Globus pallidus (tissue), 1 donor: ENCODE results near the gene TBX4.
"Not testable (repeated sequence)": the region's sequence is repeated elsewhere in the genome, so short reads cannot be mapped to it uniquely, and the experiment has no call there.

Experiments used
- DNase-seq: peaks from one replicate; pipeline ENCODE4 v3.0.0-alpha.2; 2015; ENCODE audit warnings: low spot score

TBX4 gene

DNA sequence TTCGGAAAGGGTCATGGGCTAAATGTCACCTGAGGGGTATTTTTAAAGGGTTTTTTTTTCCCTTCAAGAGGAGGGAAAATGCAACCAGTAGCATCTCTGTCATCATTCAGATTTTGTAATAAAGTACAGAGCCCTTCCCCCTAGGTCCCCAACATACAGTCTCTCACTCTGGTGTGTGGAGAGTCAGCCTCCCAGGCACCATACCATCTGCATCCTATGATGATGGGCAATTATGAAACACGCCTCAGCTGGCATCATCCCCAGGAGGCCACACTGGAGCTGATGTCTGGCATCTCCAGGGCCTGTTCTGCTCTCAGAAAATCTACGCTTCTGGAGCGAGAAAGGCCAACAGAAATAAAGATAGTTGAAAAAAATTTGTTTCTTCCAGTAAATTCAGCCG lies 32.0 kb downstream of the TBX4 start:
- DNase-seq: no peak

DNA sequence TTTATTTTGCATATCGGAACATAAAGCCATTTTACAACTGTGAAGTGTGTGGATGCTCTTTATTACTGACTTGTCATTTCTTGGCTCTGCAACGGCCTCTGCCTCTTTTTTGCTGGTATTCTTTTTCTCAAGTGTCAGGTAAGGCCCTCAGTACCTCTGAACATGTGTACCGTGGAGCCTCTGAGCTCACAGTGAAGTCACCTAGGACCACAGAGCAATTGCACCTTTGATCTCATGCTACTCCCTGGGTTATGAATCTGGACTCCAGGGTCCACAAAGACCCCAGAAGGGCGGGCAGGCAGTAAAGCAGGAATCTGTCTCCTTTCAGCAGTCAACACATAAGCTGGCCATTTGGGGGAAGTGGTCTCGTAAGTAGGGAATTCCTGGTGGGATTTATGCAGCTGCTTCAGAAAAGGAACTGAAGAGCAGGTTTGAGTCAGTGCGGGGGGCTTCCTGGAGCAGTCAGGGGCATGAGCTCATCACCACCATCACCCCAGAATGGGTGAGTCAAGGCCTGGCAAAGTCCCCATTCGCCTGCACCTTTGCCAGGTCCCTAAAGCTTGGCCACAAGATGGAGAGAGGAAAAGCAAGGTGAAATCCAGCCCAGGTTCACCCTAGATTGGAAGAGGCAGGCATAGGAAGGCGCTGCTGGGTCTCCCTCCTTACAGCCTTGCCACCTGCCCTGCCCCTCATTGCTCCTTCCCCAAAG lies 33.0 kb downstream of the TBX4 start:
- no peak for DNase-seq

DNA sequence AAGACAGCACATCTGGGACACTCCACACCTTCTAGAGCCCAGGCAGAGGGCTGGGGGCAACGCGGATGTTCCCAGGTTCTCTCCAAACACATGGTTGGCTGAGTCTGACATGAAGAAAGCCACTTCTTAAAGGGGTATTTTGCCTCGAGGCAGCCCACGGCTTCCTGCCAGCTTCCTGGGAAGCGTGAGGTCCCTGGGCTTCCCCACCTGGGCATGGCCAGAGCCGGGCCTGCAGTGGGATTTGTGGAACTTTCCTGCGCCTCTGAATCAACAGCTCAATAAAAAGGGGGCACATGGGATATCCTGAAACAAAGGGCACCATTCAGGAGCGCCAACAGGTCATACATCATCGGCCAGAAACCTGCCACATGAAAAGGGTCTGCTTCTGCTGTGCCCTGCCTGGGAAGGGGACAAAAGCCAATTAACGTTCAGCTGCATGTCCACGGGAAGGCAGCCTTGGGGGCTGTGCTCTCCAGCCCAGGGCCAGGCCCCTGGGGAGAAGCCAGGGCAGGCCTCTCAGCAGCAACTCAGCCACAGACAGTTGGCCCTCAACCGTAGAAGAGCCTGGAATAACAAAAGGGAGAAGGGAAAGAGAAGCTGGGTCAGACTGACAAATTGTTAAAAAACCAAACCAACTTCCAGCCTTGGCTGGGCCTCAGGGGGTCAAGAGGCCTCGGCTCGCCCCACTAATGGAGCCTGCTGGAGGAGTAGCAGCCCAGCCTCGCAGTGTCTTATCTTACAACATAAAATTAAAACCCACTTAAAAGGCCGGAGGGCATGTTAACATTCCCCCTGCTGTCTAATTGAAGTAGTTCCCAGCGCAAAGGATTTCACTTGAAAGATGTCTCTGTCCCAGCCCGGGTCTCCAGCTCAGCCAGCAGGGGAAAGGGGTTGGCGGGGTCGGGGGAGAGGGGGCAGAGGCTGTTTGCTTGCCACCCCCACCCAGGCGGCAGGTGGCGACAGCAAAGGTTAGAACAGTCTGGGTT lies 34.2 kb downstream of the TBX4 start:
- DNase-seq: no peak

DNA sequence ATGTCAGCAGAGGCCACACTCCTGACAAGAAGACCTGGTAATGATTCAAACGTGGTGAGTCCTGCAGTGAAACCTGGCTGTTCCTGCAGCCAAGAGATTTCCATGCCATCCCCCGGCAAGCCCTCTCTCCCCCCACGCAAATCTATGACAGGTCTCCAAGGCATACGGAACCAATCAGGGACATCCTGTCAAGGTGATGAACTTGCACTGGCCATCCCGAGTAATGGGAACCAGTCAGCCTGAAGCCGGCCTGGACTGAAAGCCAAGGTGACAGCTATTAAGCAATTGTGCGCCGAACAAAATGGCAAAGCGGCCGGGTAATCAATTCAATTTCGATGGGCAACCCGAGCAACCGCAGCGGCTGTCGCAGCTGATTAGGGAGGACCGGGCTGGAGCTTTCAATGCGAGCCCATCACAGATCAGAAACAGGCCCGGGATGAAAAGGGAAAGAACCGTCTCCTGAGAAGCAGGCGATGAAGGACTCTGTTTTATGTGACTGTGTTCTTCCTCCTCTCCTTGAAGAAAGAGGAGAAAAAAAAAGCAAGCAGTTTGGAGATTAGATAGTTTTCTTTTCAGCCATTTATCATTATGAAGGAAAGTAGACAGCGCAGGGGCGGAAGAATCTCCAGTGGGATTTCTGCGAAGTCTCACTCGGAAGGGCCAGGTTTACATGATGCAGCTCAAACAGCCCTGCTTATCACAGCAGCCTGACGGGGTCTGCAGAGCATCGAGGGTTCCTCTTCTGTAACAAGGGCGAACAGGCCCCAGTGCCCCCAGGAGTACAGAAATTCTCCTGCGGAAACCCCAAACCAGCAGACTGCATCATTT lies 35.2 kb downstream of the TBX4 start:
- no peak for DNase-seq

DNA sequence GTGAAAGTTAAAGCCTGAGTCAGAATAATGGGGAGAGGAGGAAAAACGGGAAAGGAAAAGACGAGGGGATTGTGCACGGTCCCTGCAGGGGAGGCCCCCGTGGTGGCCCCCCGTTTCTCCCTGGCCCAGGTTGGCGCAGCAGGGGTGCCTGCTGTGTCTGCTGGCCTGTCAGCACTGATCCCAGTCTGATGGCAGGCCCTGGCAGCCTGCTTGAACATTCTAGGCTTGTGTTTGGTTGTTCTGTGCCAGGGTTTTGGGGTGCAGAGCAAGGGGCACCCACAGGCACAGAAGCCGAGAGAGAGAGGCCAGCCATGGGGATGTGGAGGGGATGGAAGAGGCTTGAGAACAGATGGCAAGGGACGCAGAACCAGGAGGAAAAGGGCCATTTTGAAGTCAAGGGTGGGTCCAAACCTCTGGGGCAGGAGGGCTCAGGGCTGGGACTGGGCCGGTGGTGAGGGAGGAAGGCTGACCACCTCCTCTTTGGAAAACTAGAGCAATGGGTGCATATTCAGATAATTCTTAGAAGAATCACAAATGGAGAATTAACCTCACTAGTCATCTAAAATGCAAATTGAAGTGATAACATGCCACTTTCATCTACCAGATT lies 35.9 kb downstream of the TBX4 start:
- no peak for DNase-seq

DNA sequence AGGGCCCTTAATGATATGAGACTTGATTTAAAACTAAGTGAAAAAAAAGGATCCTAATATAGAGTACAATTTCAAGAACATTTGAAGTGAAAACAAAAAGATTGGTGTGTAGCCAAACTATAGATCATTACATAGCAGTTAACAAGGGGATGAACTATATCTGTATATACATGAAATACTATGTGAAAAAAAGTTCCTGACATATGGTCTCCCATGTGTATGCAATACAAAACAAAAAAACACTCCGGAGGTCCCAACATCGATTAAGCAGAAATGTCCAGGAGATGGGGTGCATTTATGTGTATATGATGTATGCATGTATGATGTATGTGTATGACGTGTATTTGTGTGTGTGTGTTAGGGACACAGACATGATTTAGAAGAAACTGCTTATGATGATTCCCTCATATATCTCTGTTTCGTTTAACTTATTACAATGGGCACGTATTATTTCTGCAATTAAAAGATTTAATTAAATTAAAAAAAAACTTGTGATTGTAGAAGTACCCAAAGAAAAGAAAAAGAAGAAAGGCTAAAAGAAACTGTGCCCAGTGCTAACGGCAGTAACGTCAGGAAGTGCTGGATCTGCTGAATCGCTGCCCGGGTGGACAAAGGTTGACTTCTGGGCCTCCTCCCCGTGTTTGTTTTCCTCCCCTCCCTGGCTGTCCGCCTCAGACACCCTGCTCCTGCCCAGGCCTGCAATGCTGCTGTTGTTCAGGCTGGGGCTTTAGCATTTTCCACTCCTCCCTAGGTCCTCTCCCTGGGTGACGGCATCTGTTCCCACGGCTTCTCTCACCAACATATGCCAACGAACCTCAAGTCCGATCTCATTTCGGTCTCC lies 36.9 kb downstream of the TBX4 start:
- DNase-seq: peak; percentile 25

DNA sequence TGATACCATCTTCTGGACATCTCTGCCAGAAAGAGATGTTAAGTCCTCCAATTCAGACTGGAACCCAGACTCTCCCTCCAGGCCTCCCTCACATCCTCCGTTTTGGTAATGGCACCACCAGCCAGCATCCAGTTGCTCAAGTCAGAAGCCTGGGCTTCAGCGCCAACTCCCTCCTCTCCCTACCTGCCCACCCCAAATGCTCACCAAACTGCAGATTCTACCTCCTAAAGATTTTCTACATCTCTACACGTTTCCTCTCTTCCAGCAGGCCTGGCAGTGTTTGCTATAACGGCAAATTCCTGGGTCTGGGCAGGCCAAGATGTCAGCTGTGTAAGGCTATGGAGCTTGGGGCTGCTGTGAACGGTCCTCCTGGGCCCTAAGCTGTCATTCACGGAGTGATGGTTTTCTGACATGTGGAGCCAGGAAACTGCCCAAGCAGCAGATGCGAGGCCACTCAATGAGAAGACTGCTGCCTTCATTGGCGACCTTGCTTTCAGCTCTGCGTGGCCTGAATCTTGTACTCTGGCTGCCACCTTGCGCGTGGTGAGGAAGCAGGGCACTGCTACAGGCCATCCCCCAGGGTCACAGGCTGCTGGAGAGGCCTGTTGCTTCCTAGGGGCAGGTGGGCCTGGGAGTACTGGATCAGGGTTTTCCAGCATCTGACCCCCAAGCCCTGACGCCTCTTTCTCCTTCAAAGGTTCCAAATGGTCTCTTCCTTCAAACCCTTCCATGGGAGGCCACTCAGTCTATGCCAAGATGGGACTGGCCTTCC lies 37.7 kb downstream of the TBX4 start:
- DNase-seq: no peak

DNA sequence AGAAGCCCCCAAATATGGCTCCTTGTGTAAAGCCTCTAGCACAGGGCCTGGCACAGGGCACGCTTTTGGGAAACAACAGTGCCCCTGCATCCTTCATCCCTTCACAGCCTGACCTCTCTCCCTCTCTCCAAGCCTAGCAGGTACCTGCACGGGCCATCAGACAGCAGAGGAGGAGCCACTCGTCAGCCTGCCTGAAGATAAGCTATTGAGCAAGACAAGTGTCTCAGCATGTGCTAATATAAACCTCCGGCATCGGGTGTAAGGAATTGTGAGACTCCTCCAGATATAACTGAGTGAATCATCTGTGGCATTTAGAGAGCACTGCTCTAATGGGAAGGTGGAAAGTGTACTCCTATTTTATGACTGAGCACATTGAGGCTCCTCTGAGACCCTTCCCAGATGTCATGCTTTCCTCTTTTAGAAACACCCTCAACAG lies 38.3 kb downstream of the TBX4 start:
- DNase-seq: no peak

DNA sequence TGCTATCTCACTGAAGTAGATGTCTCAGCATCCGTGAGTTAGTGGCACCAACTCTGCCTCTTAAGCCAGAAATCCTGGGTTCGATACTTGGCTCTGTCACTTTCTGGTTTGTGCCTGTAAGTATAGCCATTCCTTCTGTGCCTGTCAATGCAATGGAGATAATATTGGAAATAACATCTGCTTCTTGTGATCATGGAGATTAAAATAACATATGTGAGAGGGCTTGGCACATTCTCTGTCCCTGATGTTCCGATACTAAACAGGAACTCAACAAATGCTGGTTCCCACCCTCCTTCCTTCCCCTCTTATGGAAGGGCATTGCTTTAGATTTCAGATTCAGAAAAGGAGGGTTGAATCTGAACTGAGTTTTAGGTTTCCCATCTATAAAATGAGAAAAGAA lies 39.8 kb downstream of the TBX4 start:
- no peak for DNase-seq

DNA sequence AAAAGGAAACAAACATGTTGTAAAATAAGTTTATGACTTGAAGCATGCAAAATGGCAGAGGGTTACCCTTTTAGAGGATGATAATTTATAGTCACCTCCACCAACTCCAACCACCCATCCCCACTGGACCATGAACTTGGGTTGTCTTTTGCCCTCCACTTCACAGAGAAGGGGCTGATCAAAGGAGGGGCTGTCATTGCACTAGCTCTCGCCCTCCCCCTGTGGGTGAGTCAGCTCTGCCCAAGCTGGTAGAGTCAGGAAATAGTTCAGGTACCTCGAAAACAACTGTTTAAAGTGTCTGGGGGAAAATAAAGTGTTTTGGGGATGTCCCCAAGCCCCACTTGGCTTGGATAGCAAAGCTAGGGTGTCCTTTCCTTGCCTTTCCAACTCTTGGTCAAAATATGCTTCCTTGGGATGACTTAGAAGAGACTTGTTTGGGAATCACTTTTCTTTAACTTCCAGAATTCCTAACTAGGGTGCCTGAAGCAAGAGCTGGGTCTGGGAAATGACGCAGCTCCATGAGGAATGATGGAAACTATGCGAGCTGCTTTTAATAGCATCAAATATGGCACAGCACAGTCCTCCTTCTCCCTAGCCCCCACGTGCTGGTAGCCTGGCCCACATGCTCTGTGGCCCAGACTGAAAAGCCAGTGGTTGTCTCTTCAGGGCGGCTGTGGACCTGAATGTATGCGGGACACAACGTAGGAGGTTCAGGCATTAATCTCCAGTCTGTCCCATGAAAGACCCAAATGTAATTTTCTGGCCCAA lies 40.7 kb downstream of the TBX4 start:
- no peak for DNase-seq

DNA sequence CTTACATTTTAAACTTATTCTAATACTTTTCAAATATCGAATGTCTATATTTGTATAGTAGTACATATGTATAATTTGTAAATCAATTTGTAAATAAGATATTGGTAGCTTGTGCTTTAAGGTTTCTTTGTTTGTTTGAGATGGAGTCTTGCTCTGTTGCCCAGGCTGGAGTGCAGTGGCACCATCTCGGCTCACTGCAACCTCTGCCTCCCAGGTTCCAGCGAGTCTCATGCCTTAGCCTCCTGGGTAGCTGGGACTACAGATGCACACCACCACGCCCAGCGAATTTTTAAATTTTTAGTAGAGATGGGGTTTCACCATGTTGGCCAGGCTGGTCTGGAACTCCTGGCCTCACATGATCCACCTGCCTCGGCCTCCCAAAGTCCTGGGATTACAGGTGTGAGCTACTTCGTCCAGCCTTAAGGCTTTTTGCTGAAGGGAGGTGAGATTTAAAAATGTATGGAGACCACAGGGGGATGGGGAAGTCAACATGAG lies 41.7 kb downstream of the TBX4 start:
- not testable (repeated sequence) for DNase-seq

DNA sequence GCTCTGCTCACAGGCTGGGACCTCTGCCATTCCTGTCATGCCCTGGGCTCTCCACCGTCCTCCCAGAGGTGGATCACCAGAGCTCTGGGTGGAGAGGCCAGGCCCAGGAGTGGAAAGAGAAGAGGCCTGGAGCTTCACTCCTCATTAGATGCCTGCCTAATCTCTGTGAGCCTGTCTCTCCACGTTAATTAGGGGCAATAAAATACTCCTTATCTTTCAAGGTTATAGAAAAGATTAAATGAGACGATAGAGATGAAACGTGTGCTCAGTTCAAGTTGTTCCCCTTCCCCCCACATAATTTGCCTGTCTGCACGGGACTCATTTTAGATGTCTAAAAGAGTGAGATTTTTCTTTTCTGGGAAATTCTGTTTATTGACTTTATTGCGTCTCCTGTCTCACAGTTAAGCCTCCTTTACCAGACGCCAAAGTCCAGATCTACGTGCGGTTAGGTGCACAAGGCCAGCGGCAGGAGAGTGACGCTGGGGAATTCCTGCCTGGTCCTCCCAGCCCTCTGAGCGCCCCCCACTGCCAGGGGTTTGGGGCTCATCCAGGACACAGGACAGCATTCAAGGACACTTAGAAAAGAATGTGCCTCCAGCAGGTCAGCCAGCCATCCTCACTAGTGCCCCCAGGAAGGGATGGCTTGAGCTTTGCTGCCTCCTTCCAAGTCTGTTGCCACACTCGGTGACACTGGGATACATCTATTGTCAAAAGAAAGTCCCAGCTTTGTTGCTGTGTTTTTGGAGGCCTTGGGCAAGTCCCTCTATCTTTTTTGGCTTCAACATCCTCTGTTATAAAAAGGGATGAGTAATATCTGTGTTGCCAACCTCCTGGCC lies 42.3 kb downstream of the TBX4 start:
- DNase-seq: no peak

DNA sequence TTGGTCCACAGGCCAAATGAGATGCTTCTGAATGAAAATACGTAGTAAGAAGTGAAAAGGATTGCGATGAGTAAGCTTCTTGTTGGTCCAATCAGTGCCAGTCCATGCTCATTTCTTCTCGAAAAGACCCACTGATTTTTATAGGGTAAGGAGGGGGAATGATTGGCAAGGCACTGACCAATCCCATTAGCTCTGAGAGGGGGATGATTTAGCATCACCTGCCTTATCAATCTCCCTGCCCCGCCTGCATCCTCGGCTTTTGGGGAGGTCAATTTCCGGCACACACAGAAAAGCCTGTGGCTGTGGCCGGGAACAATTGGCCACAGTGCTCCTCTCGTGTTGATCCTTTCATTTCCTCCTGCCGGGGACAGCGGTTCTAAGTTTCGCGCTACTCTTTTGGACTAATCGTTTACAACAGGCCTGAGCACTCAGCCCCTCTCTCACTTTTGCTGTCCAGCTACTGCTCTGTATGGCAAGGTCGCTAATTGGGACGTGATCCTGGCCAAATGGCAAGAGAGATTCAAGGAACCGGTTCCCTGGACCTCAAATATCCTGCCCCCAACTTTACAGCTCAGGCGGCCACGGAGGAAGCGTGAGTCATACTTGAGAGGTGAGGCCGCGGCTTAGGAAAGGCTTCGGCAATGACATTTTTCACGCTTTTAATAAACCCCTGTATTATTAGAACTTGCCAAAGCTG lies 43.1 kb downstream of the TBX4 start:
- DNase-seq: no peak

DNA sequence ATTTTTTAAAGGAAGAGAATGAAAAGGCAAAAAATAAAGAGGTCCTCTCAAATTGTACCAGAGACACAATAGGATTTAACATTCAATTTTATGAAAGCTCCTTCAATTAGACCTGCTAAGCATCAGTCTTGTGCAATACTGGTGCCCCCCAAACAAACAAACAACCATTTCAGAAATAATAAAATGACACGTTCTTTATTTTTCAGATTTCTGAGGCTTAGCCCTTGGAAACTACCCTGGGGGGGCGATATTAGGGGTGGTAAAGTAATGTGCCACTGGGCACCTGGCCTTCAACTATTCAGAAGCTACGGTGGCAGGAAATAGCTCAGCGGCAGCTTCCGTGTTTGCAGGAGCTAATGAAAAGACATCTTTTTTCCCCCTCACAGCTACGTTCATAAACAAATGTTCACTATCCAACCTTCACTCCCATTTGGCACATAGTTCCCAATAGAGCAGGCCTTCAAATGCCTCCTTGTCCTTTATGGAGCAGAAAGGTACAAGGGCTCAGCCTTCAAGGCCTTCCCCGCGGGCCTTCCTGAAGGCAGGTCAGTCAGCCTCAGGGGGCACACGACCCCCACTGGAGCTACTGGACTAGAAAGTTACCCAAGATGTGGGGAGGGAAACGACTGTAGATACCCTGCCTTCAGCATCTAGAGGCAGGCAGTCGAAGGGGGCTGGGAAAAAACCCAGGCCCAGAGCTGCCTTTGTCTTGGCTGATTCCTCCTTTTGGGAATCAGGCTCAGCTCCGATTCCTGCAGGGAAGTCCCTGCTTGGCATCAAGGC lies 44.1 kb downstream of the TBX4 start:
- no peak for DNase-seq

DNA sequence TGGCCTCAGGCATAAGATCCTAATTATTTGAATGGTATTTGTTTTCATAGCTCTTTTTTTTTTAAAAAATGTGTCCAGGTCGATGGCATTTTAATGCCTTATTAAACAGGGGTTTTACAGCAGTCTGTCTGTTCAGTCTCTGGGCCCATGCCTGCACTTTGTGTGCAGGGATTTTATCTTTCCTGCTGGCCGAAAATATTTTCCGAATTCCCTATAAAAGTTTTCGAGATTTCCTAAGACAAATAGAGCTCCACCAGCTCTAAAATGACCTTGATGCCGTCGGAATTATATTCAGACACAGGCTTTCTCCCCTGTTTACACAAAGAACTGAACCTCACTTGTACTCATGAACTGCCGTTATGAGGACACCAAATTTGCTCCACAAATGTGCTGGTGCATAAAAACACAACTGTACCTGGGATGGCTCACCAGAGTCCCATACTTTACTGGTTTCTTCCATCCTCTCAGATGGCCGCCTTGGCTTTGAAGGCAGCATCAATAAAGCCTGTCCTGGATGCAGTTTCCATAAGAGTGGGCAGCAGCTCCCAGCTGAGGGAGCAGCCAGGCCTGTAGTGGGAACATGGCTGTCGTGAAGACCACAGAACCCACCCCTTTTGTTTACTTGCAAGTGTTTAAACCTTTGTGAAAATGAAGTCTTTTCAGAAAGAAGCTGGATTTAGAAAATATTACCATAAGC lies 44.9 kb downstream of the TBX4 start:
- no peak for DNase-seq
